Body of pancreas (tissue), 4 donors: ENCODE measurements around the gene HSPA6. TPM values are rescaled to one million over a fixed set of nuclear protein-coding genes. Genes with fewer than 3 reads are reported as not detected.
A peak's percentile ranks its signal among the peaks of the same experiment; 100 is the strongest.
"Not testable (repeated sequence)": the region's sequence is repeated elsewhere in the genome, so short reads cannot be mapped to it uniquely, and the experiment has no call there.

Experiments
- ATAC-seq: fragments of 150-250 bp; one replicate; pipeline ENCODE4 v1.9.1; 2016
- DNase-seq, 4 donors: peaks; one replicate each; pipeline ENCODE4 v3.0.0-alpha.2; 2019
- H3K27ac ChIP-seq, 4 donors: fragments of 200-600 bp; sonication (generic); 1 replicate in 3 of 4; 2 replicates in 1 of 4; pipeline versions ENCODE4 v1.5.1 to v1.6.1; 2016 to 2019; ENCODE audit warnings: mild to moderate bottlenecking in 1 of 4, mixed read lengths in 1 of 4, moderate library complexity in 1 of 4
- H3K27me3 ChIP-seq, 2 donors: fragments of 200-600 bp; sonication (generic); one replicate each; pipeline ENCODE4 v1.6.0; 2016; ENCODE audit warnings: mild to moderate bottlenecking in 1 of 2
- H3K36me3 ChIP-seq, 2 donors: fragments of 200-600 bp; sonication (generic); replicated peaks in 1 of 2; 2 replicates each; pipeline ENCODE4 v1.5.1; 2016; ENCODE audit warnings: low read depth in 2 of 2; ENCODE audit not compliant: insufficient read depth in 1 of 2
- H3K4me1 ChIP-seq: fragments of 200-600 bp; sonication (generic); one replicate; pipeline ENCODE4 v1.6.0; 2016
- H3K4me3 ChIP-seq, 2 donors: fragments of 200-600 bp; sonication (generic); 1 replicate in 1 of 2; 2 replicates in 1 of 2; pipeline ENCODE4 v1.5.1; 2016 to 2019
- H3K9me3 ChIP-seq, 3 donors: fragments of 200-600 bp; sonication (generic); 1 replicate in 2 of 3; 2 replicates in 1 of 3; pipeline ENCODE4 v1.5.1; 2016
- POLR2A ChIP-seq, 3 donors: fragments of 450-650 bp; IDR thresholded peaks; one replicate each; pipeline ENCODE4 v1.6.1; 2016; ENCODE audit warnings: antibody characterized with exemption in 3 of 3, mild to moderate bottlenecking in 2 of 3
- WGBS, 2 donors: methylation state at CpG; one replicate each; pipeline ENCODE4 v1.1.5; 2017; 5-methylcytosine and 5-hydroxymethylcytosine counted together
- intact Hi-C: fragments of 100-400 bp; cut with DNase I; formaldehyde crosslinking; loops from one replicate; pipeline ENCODE4 v1.15.1; 2023
- total RNA-seq, 2 donors: library from RNA; depleted of rRNA; stranded (reverse); fragments of >200 nt; gene quantifications; one replicate each; pipeline ENCODE4 v1.1.0, GENCODE V29; 2016
- TF ChIP-seq, protein P1 (sequence below), 7 experiments: fragments of 450-650 bp in 4 of 7; fragments of 200-600 bp in 3 of 7; sonication (generic) in 3 of 7; IDR thresholded peaks; one replicate each; pipeline ENCODE4 v1.5.1; 2016 to 2019; ENCODE audit warnings: antibody characterized with exemption in 7 of 7

Gene HSPA6
- 1 to 10 TPM in 1 of 2 donors, under 1 TPM in 1; 0.66 to 1.6 TPM for total RNA-seq

DNA sequence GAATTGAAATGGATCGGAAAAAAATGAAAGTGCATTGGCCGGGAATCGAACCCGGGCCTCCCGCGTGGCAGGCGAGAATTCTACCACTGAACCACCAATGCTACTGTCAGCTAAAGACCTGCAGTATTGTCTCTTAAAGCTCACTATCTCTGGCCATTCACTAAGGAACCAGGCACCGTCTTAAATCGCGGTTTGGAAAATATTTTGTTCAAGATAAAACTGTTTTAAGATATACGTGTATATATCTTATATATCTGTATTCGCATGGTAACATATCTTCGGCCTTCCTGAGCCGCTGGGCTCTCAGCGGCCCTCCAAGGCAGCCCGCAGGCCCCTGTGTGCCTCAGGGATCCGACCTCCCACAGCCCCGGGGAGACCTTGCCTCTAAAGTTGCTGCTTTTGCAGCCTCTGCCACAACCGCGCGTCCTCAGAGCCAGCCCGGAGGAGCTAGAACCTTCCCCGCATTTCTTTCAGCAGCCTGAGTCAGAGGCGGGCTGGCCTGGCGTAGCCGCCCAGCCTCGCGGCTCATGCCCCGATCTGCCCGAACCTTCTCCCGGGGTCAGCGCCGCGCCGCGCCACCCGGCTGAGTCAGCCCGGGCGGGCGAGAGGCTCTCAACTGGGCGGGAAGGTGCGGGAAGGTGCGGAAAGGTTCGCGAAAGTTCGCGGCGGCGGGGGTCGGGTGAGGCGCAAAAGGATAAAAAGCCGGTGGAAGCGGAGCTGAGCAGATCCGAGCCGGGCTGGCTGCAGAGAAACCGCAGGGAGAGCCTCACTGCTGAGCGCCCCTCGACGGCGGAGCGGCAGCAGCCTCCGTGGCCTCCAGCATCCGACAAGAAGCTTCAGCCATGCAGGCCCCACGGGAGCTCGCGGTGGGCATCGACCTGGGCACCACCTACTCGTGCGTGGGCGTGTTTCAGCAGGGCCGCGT lies at the start of gene HSPA6:
Gene HSPA6 (plus strand): TSS at position 724 of the 925 bp plus-strand sequence. CDS start 119 bp downstream, at position 843.
- H3K27me3 ChIP-seq, H3K36me3 ChIP-seq, H3K4me1 ChIP-seq, intact Hi-C loops, H3K9me3 ChIP-seq: not testable (repeated sequence)
- peak within 1 kb of the TSS; percentile 22 to 48 for H3K4me3 ChIP-seq
- TF ChIP-seq POLR2A (IDR thresholded peaks at IDR 0.05), result peak in 1 of 3 donors; percentile 8
- DNase-seq, result peak; percentile 76 to 81 (median 77)
- ATAC-seq, result peak; percentile 82
- 1% methylated on average over 43 to 56 of the region's 72 CpGs for WGBS, 2 donors
- H3K27ac ChIP-seq, result peak within 1 kb of the TSS; percentile 80 to 94 (median 84)

DNA sequence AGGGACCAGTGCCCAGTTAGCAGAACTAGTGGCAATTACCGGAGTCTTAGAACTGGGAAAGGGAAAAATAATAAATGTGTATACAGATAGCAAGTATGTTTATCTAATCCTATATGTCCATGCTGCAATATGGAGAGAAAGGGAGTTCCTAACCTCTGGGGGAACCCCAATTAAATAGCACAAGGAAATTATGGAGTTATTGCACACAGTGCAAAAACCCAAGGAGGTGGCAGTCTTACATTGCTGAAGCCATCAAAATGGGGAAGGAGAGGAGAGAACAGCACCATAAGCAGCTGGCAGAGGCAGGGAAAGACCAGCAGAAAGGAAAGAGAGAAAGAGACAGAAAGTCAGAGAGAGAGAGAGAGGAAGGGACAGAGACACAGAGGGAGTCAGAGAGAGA lies 46.6 kb upstream of the HSPA6 start:
- DNase-seq, ATAC-seq, H3K9me3 ChIP-seq, H3K27me3 ChIP-seq, H3K36me3 ChIP-seq, H3K27ac ChIP-seq, intact Hi-C loops, H3K4me3 ChIP-seq, H3K4me1 ChIP-seq: not testable (repeated sequence)
- WGBS, 2 donors, result 83 to 92% methylated on average over 1 of the region's 1 CpG

DNA sequence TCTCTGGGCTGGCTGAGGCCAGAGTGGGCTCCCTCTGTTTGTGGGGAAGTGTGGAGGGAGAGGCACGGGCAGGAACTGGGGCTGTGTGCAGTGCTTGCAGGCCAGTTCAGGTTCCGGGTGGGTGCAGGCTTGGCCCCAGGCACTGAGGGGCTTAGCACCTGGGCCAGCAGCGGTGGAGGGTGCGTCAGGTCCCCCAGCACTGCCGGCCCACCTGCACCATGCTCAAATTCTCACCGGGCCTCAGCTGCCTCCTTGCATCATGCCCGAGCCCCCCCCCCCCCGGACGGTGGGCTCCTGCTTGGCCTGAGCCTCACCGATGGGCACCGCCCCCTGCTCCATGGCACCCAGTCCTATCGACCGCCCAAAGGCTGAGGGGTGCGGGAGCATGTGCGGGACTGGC lies 45.4 kb upstream of the HSPA6 start:
- H3K9me3 ChIP-seq, result no peaks in the 10 kb centered on the region
- no peak overlapping the region for H3K4me3 ChIP-seq
- H3K27ac ChIP-seq, result no peak overlapping the region
- DNase-seq, result no peak
- no peaks in the 10 kb centered on the region for H3K4me1 ChIP-seq
- TF ChIP-seq POLR2A (IDR thresholded peaks at IDR 0.05), result no peak
- TF ChIP-seq, protein P1, sequence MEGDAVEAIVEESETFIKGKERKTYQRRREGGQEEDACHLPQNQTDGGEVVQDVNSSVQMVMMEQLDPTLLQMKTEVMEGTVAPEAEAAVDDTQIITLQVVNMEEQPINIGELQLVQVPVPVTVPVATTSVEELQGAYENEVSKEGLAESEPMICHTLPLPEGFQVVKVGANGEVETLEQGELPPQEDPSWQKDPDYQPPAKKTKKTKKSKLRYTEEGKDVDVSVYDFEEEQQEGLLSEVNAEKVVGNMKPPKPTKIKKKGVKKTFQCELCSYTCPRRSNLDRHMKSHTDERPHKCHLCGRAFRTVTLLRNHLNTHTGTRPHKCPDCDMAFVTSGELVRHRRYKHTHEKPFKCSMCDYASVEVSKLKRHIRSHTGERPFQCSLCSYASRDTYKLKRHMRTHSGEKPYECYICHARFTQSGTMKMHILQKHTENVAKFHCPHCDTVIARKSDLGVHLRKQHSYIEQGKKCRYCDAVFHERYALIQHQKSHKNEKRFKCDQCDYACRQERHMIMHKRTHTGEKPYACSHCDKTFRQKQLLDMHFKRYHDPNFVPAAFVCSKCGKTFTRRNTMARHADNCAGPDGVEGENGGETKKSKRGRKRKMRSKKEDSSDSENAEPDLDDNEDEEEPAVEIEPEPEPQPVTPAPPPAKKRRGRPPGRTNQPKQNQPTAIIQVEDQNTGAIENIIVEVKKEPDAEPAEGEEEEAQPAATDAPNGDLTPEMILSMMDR (IDR thresholded peaks at IDR 0.05), result no peak
- no peaks in the 10 kb centered on the region for H3K36me3 ChIP-seq
- 83% methylated on average over 6 of the region's 15 CpGs; no CpG with 5 or more reads in 1 of the 2 donors for WGBS, 2 donors
- no peak for ATAC-seq
- intact Hi-C loops, result no loop called here
- no peaks in the 10 kb centered on the region for H3K27me3 ChIP-seq

DNA sequence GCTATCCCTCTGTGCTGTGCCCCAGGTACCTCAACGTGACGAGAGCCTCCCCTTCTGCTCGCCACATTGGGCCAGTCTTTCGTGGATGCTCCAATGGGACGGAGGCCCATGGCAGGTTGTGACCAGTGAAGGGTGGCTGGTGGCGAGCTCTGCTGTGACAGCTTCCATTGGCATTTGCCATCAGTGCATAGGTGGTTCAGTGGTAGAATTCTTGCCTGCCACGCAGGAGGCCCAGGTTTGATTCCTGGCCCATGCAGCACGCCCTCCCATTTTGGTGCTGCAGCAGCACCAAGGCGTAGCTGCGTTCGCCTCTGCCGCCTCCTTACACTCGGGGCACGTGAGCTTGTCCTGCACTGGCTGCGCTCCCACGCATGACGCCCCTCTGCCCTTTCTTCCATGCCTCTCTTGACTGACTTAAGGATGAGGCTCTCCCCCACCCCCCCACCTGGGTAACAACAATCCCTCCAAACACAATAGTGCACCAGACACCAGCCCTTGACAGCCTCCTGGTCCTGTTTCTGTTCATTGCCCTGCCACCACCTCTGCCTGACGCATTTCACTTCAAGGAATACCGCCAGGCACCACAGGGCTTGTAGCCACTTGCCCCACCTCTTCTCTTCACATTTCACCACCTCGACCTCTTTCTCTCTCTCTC lies 43.8 kb upstream of the HSPA6 start:
- no peaks in the 10 kb centered on the region for H3K27me3 ChIP-seq
- no peak overlapping the region for H3K4me3 ChIP-seq
- ATAC-seq (no peak), DNase-seq (no peak)
- no peaks in the 10 kb centered on the region for H3K9me3 ChIP-seq
- H3K36me3 ChIP-seq, result no peaks in the 10 kb centered on the region
- no peak overlapping the region for H3K27ac ChIP-seq
- no peak for TF ChIP-seq POLR2A (IDR thresholded peaks at IDR 0.05)
- TF ChIP-seq, protein P1 (IDR thresholded peaks at IDR 0.05), result no peak
- WGBS, 2 donors, result 66 to 73% methylated on average over 20 of the region's 20 CpGs
- intact Hi-C loops, result no loop called here
- H3K4me1 ChIP-seq, result no peaks in the 10 kb centered on the region

DNA sequence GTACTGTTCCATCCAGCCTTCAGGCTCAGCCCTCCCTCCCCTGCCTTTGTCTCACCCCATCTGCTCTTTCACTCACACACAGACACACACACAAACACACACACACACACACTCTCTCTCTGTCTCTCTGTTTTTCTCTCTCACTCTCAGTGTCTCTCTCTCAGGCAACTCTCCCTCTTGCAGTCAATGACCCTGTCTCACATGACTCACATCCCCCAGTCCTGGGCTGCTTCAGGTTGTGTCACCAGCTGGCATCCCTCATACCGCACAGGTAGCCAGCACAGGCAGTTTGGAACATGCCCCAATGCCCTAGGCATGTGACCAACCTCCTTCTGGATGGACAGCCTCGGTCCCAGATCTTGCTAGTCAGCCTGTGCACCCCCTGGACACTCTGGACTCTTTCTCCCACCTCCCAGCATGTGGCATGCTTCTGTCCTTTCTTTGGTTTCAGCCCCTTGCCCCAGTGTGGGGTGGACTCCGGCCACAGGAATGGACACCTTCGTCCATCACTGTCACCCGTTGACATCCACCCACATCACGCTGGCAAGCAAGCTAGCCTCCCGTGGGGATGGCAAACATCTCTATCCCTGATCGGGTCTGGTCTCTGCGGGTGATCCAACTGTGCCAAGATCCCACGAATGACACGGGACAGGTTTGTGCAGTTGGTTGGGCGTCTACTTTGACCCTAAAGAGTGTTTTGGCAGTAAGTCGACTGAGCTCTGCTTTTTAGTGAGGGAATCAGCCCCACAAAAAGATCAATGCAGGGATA lies 42.5 kb upstream of the HSPA6 start:
- Histone ChIP-seq H3K36me3 (no peaks in the 10 kb centered on the region), H3K27me3 (no peaks in the 10 kb centered on the region), H3K27ac (no peak overlapping the region), H3K4me3 (no peak overlapping the region), H3K4me1 (no peaks in the 10 kb centered on the region), H3K9me3 (no peaks in the 10 kb centered on the region)
- intact Hi-C loops, result no loop called here
- 46 to 49% methylated on average over 13 of the region's 13 CpGs for WGBS, 2 donors
- ATAC-seq (no peak), DNase-seq (no peak)
- no peak for TF ChIP-seq POLR2A (IDR thresholded peaks at IDR 0.05)
- TF ChIP-seq, protein P1 (IDR thresholded peaks at IDR 0.05), result no peak
